ENCODE measurements around the gene ASAP3. TPM values are rescaled to one million over a fixed set of nuclear protein-coding genes. Genes with fewer than 3 reads are reported as not detected.

ASAP3 gene
- total RNA-seq, 1 experiment from 2014 or later, result 12.1 TPM

- Histone ChIP-seq H3K36me3 (ENCODE audit: control insufficient read depth, insufficient read depth, low read length) (no peaks in the 10 kb centered on the region), H3K27me3 (replicated peaks; ENCODE audit: control insufficient read depth, insufficient read depth, low read length) (no peaks in the 10 kb centered on the region), H3K4me3 (ENCODE audit: low read depth, low read length) (no peak overlapping the region), H3K4me1 (peaks cover under 1% of the 10 kb centered on the region; the same call in 1 of the 2 replicates), H3K9me3 (no peaks in the 10 kb centered on the region)
- Mint-ChIP-seq H3K27me3 (ENCODE audit: insufficient read depth, unreplicated experiment) (no peaks in the 10 kb centered on the region), H3K4me3 (ENCODE audit: unreplicated experiment) (no peak overlapping the region), H3K4me1 (ENCODE audit: low read depth, unreplicated experiment) (peaks cover 8% of the 10 kb centered on the region), H3K9me3 (ENCODE audit: unreplicated experiment) (no peaks in the 10 kb centered on the region), H3K27ac (ENCODE audit: unreplicated experiment) (no peak overlapping the region), H3K36me3 (ENCODE audit: insufficient read depth, unreplicated experiment) (no peaks in the 10 kb centered on the region)
- DNase-seq, result no peak
- intact Hi-C loops (cut with micrococcal nuclease; ENCODE audit: unreplicated experiment), result no loop called here
- ChIA-PET POLR2A (no interaction called here), CTCF (no interaction called here)
- BruUV-seq (replicated peaks), result no TSS peak
- no peak for TF ChIP-seq CTCF (IDR thresholded peaks at IDR 0.05; ENCODE audit: insufficient read depth in 1 of 2, low read depth in 1 of 2, low read length in 1 of 2, severe bottlenecking in 1 of 2, unreplicated experiment in 1 of 2)
Observed at GRCh38 chr1:23477359-23478144, 6.4 kb downstream of the ASAP3 start.

- Mint-ChIP-seq H3K36me3 (ENCODE audit: insufficient read depth, unreplicated experiment) (no peaks in the 10 kb centered on the region), H3K4me3 (ENCODE audit: unreplicated experiment) (no peak overlapping the region), H3K9me3 (ENCODE audit: unreplicated experiment) (no peaks in the 10 kb centered on the region), H3K4me1 (ENCODE audit: low read depth, unreplicated experiment) (peaks cover 15% of the 10 kb centered on the region), H3K27me3 (ENCODE audit: insufficient read depth, unreplicated experiment) (no peaks in the 10 kb centered on the region), H3K27ac (ENCODE audit: unreplicated experiment) (no peak overlapping the region)
- TF ChIP-seq CTCF (IDR thresholded peaks at IDR 0.05; ENCODE audit: insufficient read depth in 1 of 2, low read depth in 1 of 2, low read length in 1 of 2, severe bottlenecking in 1 of 2, unreplicated experiment in 1 of 2), result no peak
- Histone ChIP-seq H3K4me3 (ENCODE audit: low read depth, low read length) (no peak overlapping the region), H3K27me3 (replicated peaks; ENCODE audit: control insufficient read depth, insufficient read depth, low read length) (no peaks in the 10 kb centered on the region), H3K9me3 (no peaks in the 10 kb centered on the region), H3K4me1 (peaks cover 5% of the 10 kb centered on the region; the same call in 1 of the 2 replicates), H3K36me3 (ENCODE audit: control insufficient read depth, insufficient read depth, low read length) (no peaks in the 10 kb centered on the region)
- intact Hi-C loops (cut with micrococcal nuclease; ENCODE audit: unreplicated experiment), result no loop called here
- no peak for DNase-seq
- no TSS peak for BruUV-seq (replicated peaks)
- ChIA-PET POLR2A (no interaction called here), CTCF (no interaction called here)
Observed at GRCh38 chr1:23475641-23476040, 8.3 kb downstream of the ASAP3 start.

GRCh38 chr1:23475134-23475628 lies 8.8 kb downstream of the ASAP3 start:
- no peak overlapping the region for H3K4me3 Mint-ChIP-seq (ENCODE audit: unreplicated experiment)
- H3K4me3 ChIP-seq (ENCODE audit: low read depth, low read length), result no peak overlapping the region
- H3K27ac Mint-ChIP-seq (ENCODE audit: unreplicated experiment), result no peak overlapping the region
- no peaks in the 10 kb centered on the region for H3K9me3 ChIP-seq
- no TSS peak for BruUV-seq (replicated peaks)
- H3K36me3 ChIP-seq (ENCODE audit: control insufficient read depth, insufficient read depth, low read length), result no peaks in the 10 kb centered on the region
- peaks cover 4% of the 10 kb centered on the region for H3K36me3 Mint-ChIP-seq (ENCODE audit: insufficient read depth, unreplicated experiment)
- ChIA-PET POLR2A (no interaction called here), CTCF (no interaction called here)
- no peaks in the 10 kb centered on the region for H3K27me3 Mint-ChIP-seq (ENCODE audit: insufficient read depth, unreplicated experiment)
- no peaks in the 10 kb centered on the region for H3K27me3 ChIP-seq (replicated peaks; ENCODE audit: control insufficient read depth, insufficient read depth, low read length)
- no peak for TF ChIP-seq CTCF (IDR thresholded peaks at IDR 0.05; ENCODE audit: insufficient read depth in 1 of 2, low read depth in 1 of 2, low read length in 1 of 2, severe bottlenecking in 1 of 2, unreplicated experiment in 1 of 2)
- no peaks in the 10 kb centered on the region for H3K9me3 Mint-ChIP-seq (ENCODE audit: unreplicated experiment)
- intact Hi-C loops (cut with micrococcal nuclease; ENCODE audit: unreplicated experiment), result no loop called here
- H3K4me1 ChIP-seq, result peaks cover 5% of the 10 kb centered on the region; the same call in 1 of the 2 replicates
- peaks cover 10% of the 10 kb centered on the region for H3K4me1 Mint-ChIP-seq (ENCODE audit: low read depth, unreplicated experiment)
- no peak for DNase-seq
